ENCODE measurements around the gene UGT1A4.

The UGT1A4 gene

GRCh38 chr2:233807966-233808935 is 89.7 kb downstream of the UGT1A4 start:
- no peak for DNase-seq (ENCODE audit: low read depth in 2 of 2, low spot score in 1 of 2)

GRCh38 chr2:233810385-233810784 is 91.8 kb downstream of the UGT1A4 start:
- DNase-seq (ENCODE audit: low read depth in 2 of 2, low spot score in 1 of 2): no peak

GRCh38 chr2:233811087-233811486 is 92.6 kb downstream of the UGT1A4 start:
- no peak for DNase-seq (ENCODE audit: low read depth in 2 of 2, low spot score in 1 of 2)

GRCh38 chr2:233811732-233812131 is 93.2 kb downstream of the UGT1A4 start:
- DNase-seq (ENCODE audit: low read depth in 2 of 2, low spot score in 1 of 2): no peak

GRCh38 chr2:233813236-233814055 is 94.9 kb downstream of the UGT1A4 start:
- DNase-seq (ENCODE audit: low read depth in 2 of 2, low spot score in 1 of 2): no peak

- DNase-seq (ENCODE audit: low read depth in 2 of 2, low spot score in 1 of 2): no peak
These were observed 95.7 kb downstream of the UGT1A4 start for GRCh38 chr2:233814056-233814835.

GRCh38 chr2:233815861-233816260 is 97.3 kb downstream of the UGT1A4 start:
- DNase-seq (ENCODE audit: low read depth in 2 of 2, low spot score in 1 of 2): no peak

GRCh38 chr2:233816334-233816733 is 97.8 kb downstream of the UGT1A4 start:
- no peak for DNase-seq (ENCODE audit: low read depth in 2 of 2, low spot score in 1 of 2)

GRCh38 chr2:233816771-233817170 is 98.2 kb downstream of the UGT1A4 start:
- no peak for DNase-seq (ENCODE audit: low read depth in 2 of 2, low spot score in 1 of 2)

- no peak for DNase-seq (ENCODE audit: low read depth in 2 of 2, low spot score in 1 of 2)
These were observed 98.9 kb downstream of the UGT1A4 start for GRCh38 chr2:233817361-233817911.

- DNase-seq (ENCODE audit: low read depth in 2 of 2, low spot score in 1 of 2): no peak
These were observed 99.6 kb downstream of the UGT1A4 start for GRCh38 chr2:233817995-233818638.

- no peak for DNase-seq (ENCODE audit: low read depth in 2 of 2, low spot score in 1 of 2)
These were observed 100.4 kb downstream of the UGT1A4 start for GRCh38 chr2:233818639-233819621.

GRCh38 chr2:233819884-233820773 is 101.6 kb downstream of the UGT1A4 start:
- no peak for DNase-seq (ENCODE audit: low read depth in 2 of 2, low spot score in 1 of 2)

GRCh38 chr2:233820774-233821105 is 102.2 kb downstream of the UGT1A4 start:
- DNase-seq (ENCODE audit: low read depth in 2 of 2, low spot score in 1 of 2): no peak

GRCh38 chr2:233821196-233821595 is 102.7 kb downstream of the UGT1A4 start:
- DNase-seq (ENCODE audit: low read depth in 2 of 2, low spot score in 1 of 2): no peak

GRCh38 chr2:233821709-233822100 is 103.2 kb downstream of the UGT1A4 start:
- DNase-seq (ENCODE audit: low read depth in 2 of 2, low spot score in 1 of 2): no peak

- no peak for DNase-seq (ENCODE audit: low read depth in 2 of 2, low spot score in 1 of 2)
These were observed 103.7 kb downstream of the UGT1A4 start for GRCh38 chr2:233822101-233822771.
